SK-N-SH (cell line): ENCODE measurements around the gene PTTG1IP.

Experiments
- EP300 ChIP-seq, 2 experiments: IDR thresholded peaks; 2 replicates each; pipeline versions ENCODE4 v1.4.0 to v1.6.1; 2012; ENCODE audit warnings: borderline replicate concordance in 1 of 2, low read depth in 1 of 2, low read length in 1 of 2
- EZH2phosphoT487 ChIP-seq: fragments of 200-600 bp; sonication (generic); IDR thresholded peaks from 2 replicates; pipeline ENCODE4 v1.6.1; 2017; ENCODE audit warnings: low read depth, mixed run types, mild to moderate bottlenecking, antibody characterized with exemption, moderate library complexity, borderline replicate concordance
- NFIC ChIP-seq: IDR thresholded peaks from 2 replicates; pipeline ENCODE4 v1.4.0; 2012; ENCODE audit warnings: borderline replicate concordance
- POLR2AphosphoS5 ChIP-seq: IDR thresholded peaks from 2 replicates; pipeline ENCODE4 v1.6.1; 2012; ENCODE audit warnings: low read depth, low read length
- SMC3 ChIP-seq: IDR thresholded peaks from 2 replicates; pipeline ENCODE4 v1.6.1; 2012; ENCODE audit warnings: low read depth, low read length, improper control_type of control experiment
- TAF1 ChIP-seq: IDR thresholded peaks from 2 replicates; pipeline ENCODE4 v1.6.1; 2012; ENCODE audit warnings: low read depth, mild to moderate bottlenecking, low read length, moderate library complexity, borderline replicate concordance
- TF ChIP-seq, protein P1 (sequence below): IDR thresholded peaks from 2 replicates; pipeline ENCODE4 v1.4.0; 2012; ENCODE audit warnings: low read depth
- TF ChIP-seq, protein P2 (sequence below): fragments of 200-600 bp; sonication (generic); IDR thresholded peaks from 2 replicates; pipeline ENCODE4 v1.6.1; 2017; ENCODE audit warnings: antibody characterized with exemption, mild to moderate bottlenecking, moderate library complexity
- TF ChIP-seq, protein P3 (sequence below): IDR thresholded peaks from 2 replicates; pipeline ENCODE4 v1.6.1; 2012; ENCODE audit warnings: mild to moderate bottlenecking, low read depth, low read length, moderate library complexity
- TF ChIP-seq, protein P4 (sequence below): IDR thresholded peaks from 2 replicates; pipeline ENCODE4 v1.4.0; 2012; ENCODE audit warnings: low read depth, borderline replicate concordance
- TF ChIP-seq, protein P5 (sequence below): fragments of 150-350 bp; IDR thresholded peaks from 2 replicates; pipeline ENCODE4 v1.6.1; 2017; ENCODE audit warnings: antibody characterized with exemption, low read length, low read depth, borderline replicate concordance

DNA sequence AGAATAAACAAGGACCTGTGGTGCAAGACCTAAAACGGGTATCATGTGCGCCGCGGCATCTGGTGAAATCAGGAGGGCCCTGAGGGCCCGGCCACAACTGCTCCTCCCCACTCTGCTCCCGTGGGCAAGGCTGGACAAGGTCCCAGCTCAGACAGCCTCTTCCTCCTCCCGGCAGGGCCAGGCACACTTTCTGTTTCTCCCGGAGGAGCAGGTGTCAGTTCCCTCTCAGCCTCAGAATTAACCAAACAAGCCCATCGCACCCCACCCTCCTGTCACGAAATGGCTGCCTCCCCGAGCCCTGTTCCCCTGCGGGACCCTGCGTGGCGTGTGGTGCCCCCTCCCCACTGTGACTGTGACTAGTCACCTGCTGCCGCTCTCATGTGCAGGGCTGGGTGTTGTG is 15.2 kb downstream of the PTTG1IP start:
- TF ChIP-seq, protein P1, sequence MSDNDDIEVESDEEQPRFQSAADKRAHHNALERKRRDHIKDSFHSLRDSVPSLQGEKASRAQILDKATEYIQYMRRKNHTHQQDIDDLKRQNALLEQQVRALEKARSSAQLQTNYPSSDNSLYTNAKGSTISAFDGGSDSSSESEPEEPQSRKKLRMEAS: no peak
- TF ChIP-seq POLR2AphosphoS5 (no peak), EZH2phosphoT487 (no peak), TAF1 (no peak), EP300 (IDR thresholded peaks at IDR 0.05; ENCODE audit: borderline replicate concordance in 1 of 2, low read depth in 1 of 2, low read length in 1 of 2) (no peak), NFIC (no peak), SMC3 (no peak)
- TF ChIP-seq, protein P2, sequence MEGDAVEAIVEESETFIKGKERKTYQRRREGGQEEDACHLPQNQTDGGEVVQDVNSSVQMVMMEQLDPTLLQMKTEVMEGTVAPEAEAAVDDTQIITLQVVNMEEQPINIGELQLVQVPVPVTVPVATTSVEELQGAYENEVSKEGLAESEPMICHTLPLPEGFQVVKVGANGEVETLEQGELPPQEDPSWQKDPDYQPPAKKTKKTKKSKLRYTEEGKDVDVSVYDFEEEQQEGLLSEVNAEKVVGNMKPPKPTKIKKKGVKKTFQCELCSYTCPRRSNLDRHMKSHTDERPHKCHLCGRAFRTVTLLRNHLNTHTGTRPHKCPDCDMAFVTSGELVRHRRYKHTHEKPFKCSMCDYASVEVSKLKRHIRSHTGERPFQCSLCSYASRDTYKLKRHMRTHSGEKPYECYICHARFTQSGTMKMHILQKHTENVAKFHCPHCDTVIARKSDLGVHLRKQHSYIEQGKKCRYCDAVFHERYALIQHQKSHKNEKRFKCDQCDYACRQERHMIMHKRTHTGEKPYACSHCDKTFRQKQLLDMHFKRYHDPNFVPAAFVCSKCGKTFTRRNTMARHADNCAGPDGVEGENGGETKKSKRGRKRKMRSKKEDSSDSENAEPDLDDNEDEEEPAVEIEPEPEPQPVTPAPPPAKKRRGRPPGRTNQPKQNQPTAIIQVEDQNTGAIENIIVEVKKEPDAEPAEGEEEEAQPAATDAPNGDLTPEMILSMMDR: no peak
- TF ChIP-seq, protein P3, sequence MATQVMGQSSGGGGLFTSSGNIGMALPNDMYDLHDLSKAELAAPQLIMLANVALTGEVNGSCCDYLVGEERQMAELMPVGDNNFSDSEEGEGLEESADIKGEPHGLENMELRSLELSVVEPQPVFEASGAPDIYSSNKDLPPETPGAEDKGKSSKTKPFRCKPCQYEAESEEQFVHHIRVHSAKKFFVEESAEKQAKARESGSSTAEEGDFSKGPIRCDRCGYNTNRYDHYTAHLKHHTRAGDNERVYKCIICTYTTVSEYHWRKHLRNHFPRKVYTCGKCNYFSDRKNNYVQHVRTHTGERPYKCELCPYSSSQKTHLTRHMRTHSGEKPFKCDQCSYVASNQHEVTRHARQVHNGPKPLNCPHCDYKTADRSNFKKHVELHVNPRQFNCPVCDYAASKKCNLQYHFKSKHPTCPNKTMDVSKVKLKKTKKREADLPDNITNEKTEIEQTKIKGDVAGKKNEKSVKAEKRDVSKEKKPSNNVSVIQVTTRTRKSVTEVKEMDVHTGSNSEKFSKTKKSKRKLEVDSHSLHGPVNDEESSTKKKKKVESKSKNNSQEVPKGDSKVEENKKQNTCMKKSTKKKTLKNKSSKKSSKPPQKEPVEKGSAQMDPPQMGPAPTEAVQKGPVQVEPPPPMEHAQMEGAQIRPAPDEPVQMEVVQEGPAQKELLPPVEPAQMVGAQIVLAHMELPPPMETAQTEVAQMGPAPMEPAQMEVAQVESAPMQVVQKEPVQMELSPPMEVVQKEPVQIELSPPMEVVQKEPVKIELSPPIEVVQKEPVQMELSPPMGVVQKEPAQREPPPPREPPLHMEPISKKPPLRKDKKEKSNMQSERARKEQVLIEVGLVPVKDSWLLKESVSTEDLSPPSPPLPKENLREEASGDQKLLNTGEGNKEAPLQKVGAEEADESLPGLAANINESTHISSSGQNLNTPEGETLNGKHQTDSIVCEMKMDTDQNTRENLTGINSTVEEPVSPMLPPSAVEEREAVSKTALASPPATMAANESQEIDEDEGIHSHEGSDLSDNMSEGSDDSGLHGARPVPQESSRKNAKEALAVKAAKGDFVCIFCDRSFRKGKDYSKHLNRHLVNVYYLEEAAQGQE: no peak
- TF ChIP-seq, protein P4, sequence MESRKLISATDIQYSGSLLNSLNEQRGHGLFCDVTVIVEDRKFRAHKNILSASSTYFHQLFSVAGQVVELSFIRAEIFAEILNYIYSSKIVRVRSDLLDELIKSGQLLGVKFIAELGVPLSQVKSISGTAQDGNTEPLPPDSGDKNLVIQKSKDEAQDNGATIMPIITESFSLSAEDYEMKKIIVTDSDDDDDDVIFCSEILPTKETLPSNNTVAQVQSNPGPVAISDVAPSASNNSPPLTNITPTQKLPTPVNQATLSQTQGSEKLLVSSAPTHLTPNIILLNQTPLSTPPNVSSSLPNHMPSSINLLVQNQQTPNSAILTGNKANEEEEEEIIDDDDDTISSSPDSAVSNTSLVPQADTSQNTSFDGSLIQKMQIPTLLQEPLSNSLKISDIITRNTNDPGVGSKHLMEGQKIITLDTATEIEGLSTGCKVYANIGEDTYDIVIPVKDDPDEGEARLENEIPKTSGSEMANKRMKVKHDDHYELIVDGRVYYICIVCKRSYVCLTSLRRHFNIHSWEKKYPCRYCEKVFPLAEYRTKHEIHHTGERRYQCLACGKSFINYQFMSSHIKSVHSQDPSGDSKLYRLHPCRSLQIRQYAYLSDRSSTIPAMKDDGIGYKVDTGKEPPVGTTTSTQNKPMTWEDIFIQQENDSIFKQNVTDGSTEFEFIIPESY: no peak
- TF ChIP-seq, protein P5, sequence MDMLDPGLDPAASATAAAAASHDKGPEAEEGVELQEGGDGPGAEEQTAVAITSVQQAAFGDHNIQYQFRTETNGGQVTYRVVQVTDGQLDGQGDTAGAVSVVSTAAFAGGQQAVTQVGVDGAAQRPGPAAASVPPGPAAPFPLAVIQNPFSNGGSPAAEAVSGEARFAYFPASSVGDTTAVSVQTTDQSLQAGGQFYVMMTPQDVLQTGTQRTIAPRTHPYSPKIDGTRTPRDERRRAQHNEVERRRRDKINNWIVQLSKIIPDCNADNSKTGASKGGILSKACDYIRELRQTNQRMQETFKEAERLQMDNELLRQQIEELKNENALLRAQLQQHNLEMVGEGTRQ: no peak
